Sigmoid colon (tissue), 4 donors: Measurements from ENCODE around the gene HRH2.

Experiments
- CTCF ChIP-seq, 4 experiments: fragments of 450-650 bp in 3 of 4; fragments of 200-600 bp in 1 of 4; IDR thresholded peaks; one replicate each; pipeline ENCODE4 v1.5.1; 2016 to 2019; ENCODE audit warnings: antibody characterized with exemption in 4 of 4, mild to moderate bottlenecking in 3 of 4, moderate library complexity in 2 of 4
- EP300 ChIP-seq, 4 donors: sonication (generic); formaldehyde crosslinking; IDR thresholded peaks; one replicate each; pipeline ENCODE4 v1.6.1; 2017; ENCODE audit warnings: antibody characterized with exemption in 4 of 4
- POLR2A ChIP-seq, 2 donors: fragments of 450-650 bp; IDR thresholded peaks; one replicate each; pipeline ENCODE4 v1.6.1; 2016; ENCODE audit warnings: antibody characterized with exemption in 2 of 2, mild to moderate bottlenecking in 2 of 2, moderate library complexity in 2 of 2

- no peak for TF ChIP-seq POLR2A (IDR thresholded peaks at IDR 0.05)
- no peak for TF ChIP-seq CTCF (IDR thresholded peaks at IDR 0.05)
- no peak for TF ChIP-seq EP300 (IDR thresholded peaks at IDR 0.05)
Observed at GRCh38 chr5:175698401-175699115, 40.7 kb downstream of the HRH2 start.
